Brain microvascular endothelial cell (primary cell): ENCODE data around the gene MAPK7.

Experiments used
- DNase-seq: peaks from one replicate; pipeline ENCODE4 v3.0.0-alpha.2; 2020
- H3K27ac ChIP-seq: fragments of 250-450 bp; sonication (Bioruptor Pico); 2 replicates; pipeline ENCODE4 v1.5.1; 2020; ENCODE audit warnings: mild to moderate bottlenecking, moderate library complexity
- H3K27me3 ChIP-seq: fragments of 250-450 bp; sonication (Bioruptor Pico); replicated peaks from 2 replicates; pipeline ENCODE4 v1.5.1; 2020; ENCODE audit warnings: mild to moderate bottlenecking
- H3K36me3 ChIP-seq: fragments of 250-450 bp; sonication (Bioruptor Pico); replicated peaks from 2 replicates; pipeline ENCODE4 v1.5.1; 2020; ENCODE audit warnings: mild to moderate bottlenecking
- H3K4me3 ChIP-seq: 2 replicates; pipeline ENCODE4 v1.5.1; 2011; ENCODE audit warnings: low read depth, mild to moderate bottlenecking, control low read depth, low read length, moderate library complexity
- CTCF ChIP-seq: IDR thresholded peaks from 2 replicates; pipeline ENCODE4 v1.5.1; 2011; ENCODE audit warnings: low read depth, mild to moderate bottlenecking, moderate library complexity, low read length, control low read depth, inconsistent platforms; ENCODE audit errors: missing control alignments
- in situ Hi-C: cut with HindIII; loops from 2 replicates; pipeline ENCODE4 v1.10.0; 2017; ENCODE audit warnings: low sequenced_read_pairs, low pct_ligation_motif_present

MAPK7 gene

GRCh38 chr17:19359151-19359550, 19.1 kb upstream of the MAPK7 start:
- DNase-seq = no peak
- Histone ChIP-seq H3K27me3 (no peaks in the 10 kb centered on the region), H3K36me3 (peaks cover 3% of the 10 kb centered on the region), H3K27ac (no peak overlapping the region), H3K4me3 (no peak overlapping the region)
- TF ChIP-seq CTCF = no peak
- in situ Hi-C loops = no loop called here

DNA sequence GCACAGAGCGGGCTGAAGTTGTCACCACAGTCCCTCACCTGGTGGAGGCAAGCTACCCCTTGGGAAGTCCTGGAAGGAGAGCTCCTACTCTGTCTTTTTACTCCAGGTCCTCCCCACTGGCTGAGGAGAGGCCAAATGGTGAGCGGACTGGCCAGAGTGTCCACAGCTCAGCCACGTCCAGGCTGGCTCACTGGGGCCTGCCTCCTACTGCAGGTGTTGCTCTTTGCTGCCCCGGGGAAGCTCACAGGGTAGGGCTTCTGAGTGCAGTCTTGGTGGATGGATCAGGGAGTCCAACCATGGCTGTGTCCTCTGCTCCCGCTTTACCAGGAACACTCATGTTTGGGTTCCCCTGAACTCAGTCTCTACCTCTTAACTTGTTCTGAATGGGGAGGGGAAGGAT, 18.4 kb upstream of the MAPK7 start:
- Histone ChIP-seq H3K4me3 (no peak overlapping the region), H3K27me3 (no peaks in the 10 kb centered on the region)
- in situ Hi-C loops = loop anchor here (10.0 kb wide), 1 partner anchor 405 kb away; no protein-coding TSS in a partner anchor

DNA sequence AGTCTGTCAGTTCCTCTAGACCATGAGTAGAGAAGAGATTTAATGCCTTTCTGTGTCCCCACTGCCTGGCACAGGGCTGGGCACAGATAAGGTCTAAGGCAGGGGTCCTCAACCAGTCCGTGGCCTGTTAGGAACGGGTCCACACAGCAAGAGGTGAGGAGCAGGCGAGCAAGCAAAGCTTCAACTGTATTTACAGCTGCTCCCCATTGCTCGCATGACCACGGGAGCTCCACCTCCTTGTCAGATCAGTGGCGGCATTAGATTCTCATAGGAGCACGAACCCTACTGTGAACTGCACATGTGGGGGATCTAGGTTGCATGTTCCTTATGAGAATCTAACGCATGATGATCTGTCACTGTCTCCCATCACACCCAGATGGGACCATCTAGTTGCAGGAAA, 17.5 kb upstream of the MAPK7 start:
- H3K27ac ChIP-seq = no peak overlapping the region
- DNase-seq = no peak
- H3K27me3 ChIP-seq = no peaks in the 10 kb centered on the region
- in situ Hi-C loops = loop anchor here (10.0 kb wide), 1 partner anchor 404 kb away; no protein-coding TSS in a partner anchor
- H3K4me3 ChIP-seq = no peak overlapping the region
- peaks cover 3% of the 10 kb centered on the region for H3K36me3 ChIP-seq
- TF ChIP-seq CTCF = no peak

More for the DNA sequence above, 18.4 kb upstream of the MAPK7 start:
- Histone ChIP-seq H3K27ac (no peak overlapping the region), H3K36me3 (peaks cover 3% of the 10 kb centered on the region)
- TF ChIP-seq CTCF = no peak
- no peak for DNase-seq

DNA sequence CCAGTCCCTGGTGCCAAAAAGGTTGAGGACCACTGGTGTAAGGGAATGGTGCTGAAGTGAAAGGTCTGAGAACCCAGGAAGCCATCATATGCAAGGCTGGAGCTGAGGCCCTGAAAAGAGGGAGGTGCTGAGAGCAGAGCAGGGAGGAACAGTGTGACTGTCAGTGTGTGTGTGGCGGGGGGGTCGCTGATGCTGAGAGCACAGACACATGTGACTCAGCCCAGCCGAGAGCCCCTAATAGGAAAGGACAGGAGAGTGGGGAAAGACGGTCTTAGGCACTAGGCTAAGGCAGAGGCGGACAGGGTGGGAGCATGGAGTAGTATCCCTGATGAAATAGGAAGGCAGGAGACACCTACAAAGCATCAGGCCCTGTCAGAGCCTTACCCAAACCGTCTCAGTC, 17.0 kb upstream of the MAPK7 start:
- DNase-seq = no peak
- Histone ChIP-seq H3K36me3 (peaks cover 3% of the 10 kb centered on the region), H3K4me3 (no peak overlapping the region), H3K27me3 (no peaks in the 10 kb centered on the region), H3K27ac (no peak overlapping the region)
- TF ChIP-seq CTCF = no peak
- in situ Hi-C loops = loop anchor here (10.0 kb wide), 1 partner anchor 403 kb away; no protein-coding TSS in a partner anchor

- TF ChIP-seq CTCF = no peak
- no peak for DNase-seq
Observed at GRCh38 chr17:19361944-19362276, 16.4 kb upstream of the MAPK7 start.

More at GRCh38 chr17:19361944-19362276, 16.4 kb upstream of the MAPK7 start:
- peak overlapping the region; percentile 73 for H3K4me3 ChIP-seq
- peaks cover 3% of the 10 kb centered on the region for H3K36me3 ChIP-seq
- H3K27me3 ChIP-seq = no peaks in the 10 kb centered on the region
- in situ Hi-C loops = loop anchor here (10.0 kb wide), 1 partner anchor 403 kb away; no protein-coding TSS in a partner anchor
- peak overlapping the region; percentile 85 for H3K27ac ChIP-seq
